HG03159 (cell line): ENCODE measurements around the gene HOXB13.

ENCODE experiments used
- ATAC-seq: cut with Tn5 transposase; IDR thresholded peaks from one replicate; pipeline ENCODE4 v1.9.1; 2021; ENCODE audit warnings: mild to moderate bottlenecking, moderate library complexity; ENCODE audit not compliant: unreplicated experiment

The HOXB13 gene

DNA sequence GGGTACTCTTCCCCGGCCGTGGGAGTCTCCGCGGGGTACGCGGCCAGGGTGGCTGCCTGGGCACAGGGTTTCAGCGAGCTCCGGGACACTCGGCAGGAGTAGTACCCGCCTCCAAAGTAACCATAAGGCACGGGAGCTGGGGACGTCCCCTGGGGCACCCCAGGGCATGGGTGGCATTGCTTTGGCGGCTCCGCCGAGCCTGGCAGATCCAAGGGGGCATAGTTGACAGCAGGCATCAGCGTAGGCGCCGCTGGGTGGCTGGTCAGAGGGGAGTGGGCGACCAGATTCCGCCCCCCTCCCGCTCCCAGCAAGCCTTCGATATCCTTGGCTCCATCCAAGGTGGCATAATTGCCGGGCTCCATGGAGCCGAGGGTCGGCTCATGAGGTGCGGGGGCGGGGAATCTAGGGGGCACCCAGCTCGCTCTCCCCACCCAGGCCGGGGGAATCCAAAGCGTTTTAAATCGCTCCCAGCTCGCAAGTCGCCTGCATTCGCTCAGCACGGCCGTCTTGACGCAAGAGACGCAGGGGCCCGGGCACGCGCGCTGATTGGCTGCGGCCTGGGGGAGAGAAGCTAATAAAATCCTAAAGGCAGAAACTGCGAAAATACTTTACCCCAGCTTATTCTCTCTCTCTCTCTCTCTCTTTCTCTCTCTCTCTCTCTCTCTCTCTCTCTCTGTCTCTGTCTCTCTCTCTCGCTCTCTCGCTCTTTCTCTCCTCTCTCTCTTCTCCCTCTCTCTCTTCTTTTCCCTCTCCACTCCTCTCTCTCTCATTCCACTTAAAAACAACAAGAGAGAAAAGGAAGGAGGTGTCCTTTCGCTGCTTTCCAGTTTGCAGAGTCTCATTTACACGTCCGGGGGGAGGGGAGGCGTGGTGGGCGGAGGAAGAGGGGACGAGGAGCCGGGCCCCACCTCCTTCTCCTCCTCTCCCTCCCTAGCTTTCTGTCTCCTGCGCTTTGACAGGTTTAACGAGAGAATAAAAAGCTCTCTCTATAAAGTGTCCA is at the start of gene HOXB13:
HOXB13 (minus strand) TSS at position 519 of the 1,000 bp plus-strand sequence; CDS start at position 362, 157 bp downstream.
- no peak for ATAC-seq

DNA sequence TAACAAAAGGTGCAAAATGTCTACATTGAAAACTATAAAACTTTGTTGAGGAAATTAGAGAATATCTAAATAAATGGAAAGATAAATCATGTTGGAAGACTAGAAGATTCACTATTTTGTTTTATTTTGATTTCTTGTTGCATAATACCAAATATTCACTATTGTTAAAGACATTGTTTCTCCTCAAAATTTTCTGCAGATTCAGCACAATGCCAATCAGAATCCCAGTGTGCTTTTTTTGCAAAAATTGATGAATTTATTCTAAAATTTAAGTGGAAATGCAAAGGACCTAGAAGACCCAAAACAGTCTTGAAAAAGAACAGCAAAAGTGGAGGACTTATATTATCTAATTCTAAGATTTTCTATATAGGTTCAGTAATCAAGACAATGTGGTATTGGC is 48.1 kb upstream of the HOXB13 start:
- no peak for ATAC-seq

GRCh38 chr17:48773245-48773644 is 44.7 kb upstream of the HOXB13 start:
- ATAC-seq, result no peak

DNA sequence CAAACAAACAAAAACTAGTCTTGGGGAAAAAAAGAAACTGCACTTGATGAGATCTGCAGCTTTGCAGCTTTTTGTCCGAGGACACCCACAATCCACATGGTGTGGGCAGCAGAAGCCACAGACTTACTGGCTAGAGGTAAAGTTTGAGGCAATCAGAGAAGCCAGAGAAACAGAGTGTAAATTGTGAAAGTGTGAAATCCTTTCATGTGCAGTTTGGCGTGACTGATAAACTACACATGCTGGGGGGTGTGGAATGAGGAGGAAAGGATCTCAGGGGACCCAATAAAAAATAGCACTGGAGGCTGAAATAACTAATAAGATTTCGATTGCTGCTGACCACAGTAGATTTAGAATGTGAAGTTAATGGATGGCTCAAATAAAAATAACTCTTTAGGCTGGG is 42.4 kb upstream of the HOXB13 start:
- no peak for ATAC-seq

GRCh38 chr17:48769009-48769675 is 40.6 kb upstream of the HOXB13 start:
- no peak for ATAC-seq

DNA sequence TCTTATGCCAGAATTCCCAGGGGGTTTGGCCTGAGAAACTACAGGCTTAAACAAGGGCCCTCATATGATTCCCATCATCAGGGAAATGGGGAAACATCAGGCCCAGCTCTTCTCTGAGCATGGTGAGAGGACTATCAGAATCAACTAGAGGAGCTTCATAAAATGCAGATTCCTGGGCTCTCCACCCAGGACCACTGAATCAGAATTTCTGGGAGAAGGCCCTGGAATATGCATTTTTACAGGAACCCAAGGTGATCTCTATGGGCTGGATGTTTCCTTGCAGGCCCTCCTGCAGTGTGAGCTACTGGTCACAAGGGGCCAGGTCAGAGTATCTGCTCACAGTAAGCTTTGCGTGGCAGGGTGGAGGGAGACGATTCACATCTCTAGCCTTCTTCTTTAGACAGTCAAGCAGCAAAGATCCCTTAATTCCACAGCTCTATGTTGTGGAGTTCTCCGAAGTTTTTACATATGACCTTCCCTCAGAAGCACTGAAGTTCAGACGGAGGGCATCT is 38.8 kb upstream of the HOXB13 start:
- ATAC-seq, result no peak

DNA sequence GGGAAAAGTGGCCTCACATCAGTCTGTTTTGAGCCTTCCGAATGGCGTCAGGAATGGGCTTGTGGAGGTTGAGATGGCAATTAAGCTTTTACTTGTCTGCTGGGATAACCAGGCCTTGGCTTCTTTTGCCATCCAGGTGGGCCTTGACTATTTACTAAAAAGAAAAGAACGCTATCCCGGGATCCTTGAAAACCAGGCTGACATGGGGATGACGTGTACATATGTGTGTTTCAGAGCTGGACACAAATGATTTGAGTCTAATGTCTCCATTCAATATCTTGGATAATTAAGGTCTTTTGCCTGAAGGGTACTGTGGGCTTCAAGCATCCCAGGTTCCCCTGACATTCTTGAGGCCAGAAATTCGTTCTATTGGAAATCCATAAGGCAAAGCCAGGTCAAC is 32.6 kb upstream of the HOXB13 start:
- no peak for ATAC-seq

DNA sequence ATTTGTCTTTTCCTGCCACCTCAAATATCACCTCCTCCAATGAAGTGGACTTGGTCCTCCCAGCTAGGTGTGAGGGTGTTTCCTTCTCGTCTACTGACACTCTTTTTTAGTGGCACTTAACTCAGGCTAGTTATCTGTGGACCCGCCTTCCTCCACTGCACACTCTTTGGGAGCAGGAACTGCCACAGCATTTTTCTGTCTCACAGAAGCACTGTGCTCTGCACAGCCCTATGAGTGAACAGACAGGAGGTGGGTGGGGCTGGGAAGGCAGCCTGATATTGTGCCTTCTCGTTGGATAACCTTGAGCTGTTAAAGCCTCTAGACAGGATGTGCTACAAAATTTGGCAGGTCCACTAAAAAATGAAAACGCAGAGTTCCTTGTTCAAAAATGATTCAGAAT is 31.9 kb upstream of the HOXB13 start:
- no peak for ATAC-seq

GRCh38 chr17:48759288-48759687 is 30.7 kb upstream of the HOXB13 start:
- no peak for ATAC-seq

- ATAC-seq, result no peak
These were observed 29.0 kb upstream of the HOXB13 start for GRCh38 chr17:48757524-48757961.

DNA sequence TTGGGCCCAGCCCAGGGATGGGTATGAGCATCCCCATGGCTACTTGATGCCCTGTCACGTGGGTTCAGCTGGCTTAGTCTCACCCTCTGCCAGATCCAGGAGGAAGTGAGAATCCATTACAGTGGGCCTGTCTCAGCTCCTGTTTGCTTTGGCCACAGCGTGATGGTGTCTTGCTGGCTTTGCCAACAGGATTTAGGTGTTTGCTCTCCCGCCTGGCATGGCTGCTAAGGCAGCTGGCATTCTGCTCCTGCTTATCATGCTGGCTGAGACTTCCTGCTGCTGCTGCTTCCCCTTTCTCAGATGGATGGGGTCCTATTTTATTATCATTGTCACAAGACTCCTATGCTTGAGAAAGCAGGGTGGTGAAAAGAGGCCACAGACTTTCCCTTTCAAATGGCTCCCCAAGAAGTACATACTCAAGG is 28.3 kb upstream of the HOXB13 start:
- no peak for ATAC-seq

DNA sequence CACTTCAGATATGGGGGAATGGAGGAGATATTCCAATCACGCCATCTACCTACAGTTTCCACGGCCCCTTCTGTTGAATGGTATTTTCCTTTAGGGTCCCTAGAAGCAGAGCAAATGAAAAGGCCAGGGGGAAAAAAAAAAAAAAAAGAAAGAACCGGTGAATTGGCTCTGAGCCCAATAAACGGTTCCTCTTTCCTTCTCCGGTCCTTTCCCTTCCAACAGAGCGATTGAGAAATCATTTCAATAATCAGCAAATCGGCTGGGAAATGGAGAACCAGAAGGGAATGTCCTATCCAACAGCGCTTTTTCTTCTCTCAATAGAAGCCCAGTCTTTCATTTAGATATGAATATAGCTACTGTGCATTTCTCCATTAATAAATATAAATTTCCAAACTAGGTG is 26.8 kb upstream of the HOXB13 start:
- ATAC-seq, result no peak

DNA sequence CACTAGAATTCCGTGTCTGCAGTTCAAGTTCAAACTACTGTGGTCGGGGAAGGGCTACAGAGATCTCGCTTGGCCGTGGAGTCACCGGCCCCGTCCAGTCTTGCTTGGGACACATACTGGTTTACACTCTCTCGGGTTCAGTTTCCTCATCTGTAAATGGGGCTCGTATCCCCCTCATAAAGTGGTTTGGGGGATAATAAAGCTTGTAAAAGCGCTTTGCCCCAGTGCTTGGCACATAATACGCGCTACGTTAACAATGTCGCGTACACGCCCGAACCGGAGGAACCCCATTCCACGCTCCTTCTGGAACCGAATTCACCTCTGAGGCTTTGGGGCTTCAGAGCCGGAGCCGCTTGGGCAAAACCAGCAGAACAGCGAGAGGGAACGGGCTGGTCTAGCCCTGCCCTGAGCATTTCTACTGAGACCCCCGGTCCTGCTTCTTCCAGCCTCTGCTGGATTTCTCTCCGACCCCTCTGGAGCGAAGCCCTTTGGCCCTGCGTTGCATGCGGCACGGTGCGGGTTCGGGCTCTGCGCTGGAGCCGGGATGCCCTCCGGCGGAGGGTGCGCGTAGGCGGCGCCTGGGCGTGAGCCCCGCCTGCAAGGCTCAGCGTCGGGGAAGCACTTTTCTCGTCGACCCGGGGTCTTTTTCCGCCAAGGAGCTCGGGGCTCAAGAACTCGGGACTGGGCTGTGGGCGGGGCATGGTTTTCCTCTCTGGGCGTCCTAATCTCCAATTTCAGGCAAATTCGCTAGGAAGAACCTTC is 26.1 kb upstream of the HOXB13 start:
- ATAC-seq, result no peak

DNA sequence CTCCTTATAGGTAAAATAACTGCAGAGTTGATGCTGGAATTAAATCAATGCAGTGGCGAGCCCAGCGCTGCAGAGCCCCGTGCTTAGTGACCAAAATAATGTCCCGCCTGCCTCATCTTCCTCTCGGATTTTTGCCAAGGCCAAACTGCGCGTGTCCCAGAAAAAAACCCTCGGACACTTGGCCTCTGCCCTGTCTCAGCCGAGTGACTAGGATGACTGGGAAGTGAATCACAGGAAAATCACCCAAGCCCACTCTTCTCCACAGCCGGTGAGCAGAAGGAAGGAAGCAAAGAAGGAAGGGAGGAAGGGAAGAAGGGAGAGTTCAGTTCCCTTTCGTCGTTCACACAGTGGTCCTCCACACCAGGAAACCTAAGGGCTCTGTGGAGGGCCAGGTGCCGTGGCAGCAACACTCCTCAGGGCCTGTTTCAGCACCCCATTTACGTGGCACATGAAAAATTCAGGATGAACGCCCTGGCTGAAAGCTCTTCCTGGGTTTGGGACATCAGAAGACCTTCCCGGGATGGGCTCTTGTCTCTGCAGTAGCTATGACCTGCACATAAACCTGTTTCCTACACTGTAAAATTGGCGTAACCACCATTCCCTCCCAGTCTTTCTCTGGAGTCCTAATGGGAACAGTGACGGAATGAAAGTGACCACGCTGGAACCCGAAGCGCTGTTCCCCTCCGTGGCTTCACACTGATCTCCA is 25.4 kb upstream of the HOXB13 start:
- ATAC-seq, result no peak

- ATAC-seq, result no peak
These were observed 24.1 kb upstream of the HOXB13 start for GRCh38 chr17:48752399-48753288.

DNA sequence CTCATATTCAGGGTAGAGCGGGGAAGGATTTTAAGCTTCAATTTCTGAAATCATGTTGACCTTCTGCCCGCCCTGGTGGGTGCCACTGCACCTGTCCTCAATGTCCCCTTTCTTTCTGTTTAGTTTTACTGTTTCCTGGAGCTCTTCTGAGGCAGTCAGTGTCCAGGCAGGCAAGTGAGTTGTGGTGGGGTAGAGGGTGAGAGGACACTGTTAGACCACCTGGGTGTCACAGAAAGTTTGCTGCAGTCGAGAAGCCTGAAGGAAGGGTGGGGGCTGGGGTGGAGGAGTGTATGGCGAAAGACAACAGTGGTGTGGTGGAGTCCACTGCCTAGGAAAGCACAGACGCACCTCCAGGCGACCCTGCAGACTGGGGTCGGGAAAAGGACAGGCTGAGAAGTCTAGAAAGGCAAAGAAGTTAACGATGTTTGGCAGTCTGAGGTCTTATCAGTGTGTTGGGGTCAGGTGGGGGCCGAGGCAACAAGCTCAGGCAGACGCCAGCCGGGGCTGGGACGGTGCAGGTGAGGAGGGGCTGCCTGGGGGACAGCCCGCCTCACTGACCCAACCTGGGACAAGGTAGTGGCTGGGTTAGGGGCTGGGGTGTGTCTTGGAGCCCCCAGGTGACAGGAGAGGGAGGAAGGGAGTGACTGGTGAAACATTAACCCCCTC is 23.3 kb upstream of the HOXB13 start:
- ATAC-seq, result no peak

- ATAC-seq, result no peak
These were observed 22.6 kb upstream of the HOXB13 start for GRCh38 chr17:48751172-48751571.

- no peak for ATAC-seq
These were observed 21.3 kb upstream of the HOXB13 start for GRCh38 chr17:48749621-48750553.
